Activated CD4-positive, alpha-beta T cell treated with anti-CD3 and anti-CD28 coated beads, Interleukin-2, Interleukin-6, amounts not matched to agents 100 ng/mL and 50 ng/mL, durations not matched to agents 16 hours and 8 hours (primary cell): Measurements from ENCODE around the gene HOTAIR.

Experiments used
- DNase-seq: peaks from one replicate; pipeline ENCODE4 v3.0.0-alpha.2; 2020

HOTAIR gene

GRCh38 chr12:54010972-54011664 lies 36.4 kb upstream of the HOTAIR start:
- no peak for DNase-seq

- no peak for DNase-seq
These were observed 35.6 kb upstream of the HOTAIR start for GRCh38 chr12:54010053-54010971.

GRCh38 chr12:54009171-54010052 lies 34.7 kb upstream of the HOTAIR start:
- no peak for DNase-seq

- DNase-seq: no peak
These were observed 33.5 kb upstream of the HOTAIR start for GRCh38 chr12:54008260-54008552.

- no peak for DNase-seq
These were observed 32.9 kb upstream of the HOTAIR start for GRCh38 chr12:54007538-54008259.

GRCh38 chr12:54006559-54007220 lies 31.9 kb upstream of the HOTAIR start:
- no peak for DNase-seq

GRCh38 chr12:54005853-54006558 lies 31.3 kb upstream of the HOTAIR start:
- peak; percentile 87 for DNase-seq

GRCh38 chr12:54005531-54005852 lies 30.7 kb upstream of the HOTAIR start:
- DNase-seq: no peak

GRCh38 chr12:54004841-54005530 lies 30.2 kb upstream of the HOTAIR start:
- no peak for DNase-seq

GRCh38 chr12:54004063-54004840 lies 29.5 kb upstream of the HOTAIR start:
- DNase-seq: no peak

GRCh38 chr12:54003625-54004024 lies 28.9 kb upstream of the HOTAIR start:
- DNase-seq: no peak

- no peak for DNase-seq
These were observed 28.2 kb upstream of the HOTAIR start for GRCh38 chr12:54002915-54003389.

GRCh38 chr12:54002278-54002914 lies 27.6 kb upstream of the HOTAIR start:
- DNase-seq: no peak

GRCh38 chr12:54001283-54002187 lies 26.8 kb upstream of the HOTAIR start:
- DNase-seq: no peak

- DNase-seq: no peak
These were observed 25.7 kb upstream of the HOTAIR start, which contains the start of gene HOXC9 for GRCh38 chr12:54000116-54001114. Gene HOXC9 (plus strand): TSS chr12:54000161. CDS start chr12:54000189, 28 bp downstream.

- DNase-seq: no peak
These were observed 24.9 kb upstream of the HOTAIR start for GRCh38 chr12:53999559-54000115.

GRCh38 chr12:53998900-53999236 lies 24.1 kb upstream of the HOTAIR start:
- DNase-seq: no peak
